Esophagus squamous epithelium (tissue), 4 donors: ENCODE results near the gene TPM4.

ENCODE experiments used
- POLR2A ChIP-seq, 4 donors: fragments of 450-650 bp; IDR thresholded peaks; one replicate each; pipeline ENCODE4 v1.6.1; 2017; ENCODE audit warnings: antibody characterized with exemption in 4 of 4, mild to moderate bottlenecking in 4 of 4, moderate library complexity in 3 of 4
- TF ChIP-seq, protein P1 (sequence below), 6 experiments: fragments of 450-650 bp in 4 of 6; fragments of 200-600 bp in 2 of 6; sonication (generic) in 2 of 6; IDR thresholded peaks; one replicate each; pipeline ENCODE4 v1.5.1; 2016 to 2019; ENCODE audit warnings: antibody characterized with exemption in 6 of 6, mild to moderate bottlenecking in 4 of 6, moderate library complexity in 4 of 6

DNA sequence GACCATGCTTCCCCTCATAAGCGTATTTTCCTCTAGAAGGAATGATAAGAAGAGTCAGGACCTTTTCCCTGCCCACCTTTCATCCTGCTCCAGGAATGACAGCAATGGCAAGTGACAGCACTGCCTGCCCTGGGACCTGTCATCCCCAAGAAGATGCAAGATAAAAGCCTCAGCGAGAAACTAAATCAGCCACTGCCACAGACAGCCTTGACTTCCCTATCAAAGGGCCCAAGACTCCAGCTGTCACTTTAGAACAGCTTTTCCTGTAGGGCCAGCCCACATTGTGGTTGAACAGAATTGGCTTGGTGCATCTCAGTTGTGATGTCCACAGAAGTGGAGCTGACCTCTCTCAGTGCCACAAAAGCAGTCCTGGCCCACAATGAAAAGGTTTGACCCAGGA lies 36.5 kb downstream of the TPM4 start:
- TF ChIP-seq, protein P1, sequence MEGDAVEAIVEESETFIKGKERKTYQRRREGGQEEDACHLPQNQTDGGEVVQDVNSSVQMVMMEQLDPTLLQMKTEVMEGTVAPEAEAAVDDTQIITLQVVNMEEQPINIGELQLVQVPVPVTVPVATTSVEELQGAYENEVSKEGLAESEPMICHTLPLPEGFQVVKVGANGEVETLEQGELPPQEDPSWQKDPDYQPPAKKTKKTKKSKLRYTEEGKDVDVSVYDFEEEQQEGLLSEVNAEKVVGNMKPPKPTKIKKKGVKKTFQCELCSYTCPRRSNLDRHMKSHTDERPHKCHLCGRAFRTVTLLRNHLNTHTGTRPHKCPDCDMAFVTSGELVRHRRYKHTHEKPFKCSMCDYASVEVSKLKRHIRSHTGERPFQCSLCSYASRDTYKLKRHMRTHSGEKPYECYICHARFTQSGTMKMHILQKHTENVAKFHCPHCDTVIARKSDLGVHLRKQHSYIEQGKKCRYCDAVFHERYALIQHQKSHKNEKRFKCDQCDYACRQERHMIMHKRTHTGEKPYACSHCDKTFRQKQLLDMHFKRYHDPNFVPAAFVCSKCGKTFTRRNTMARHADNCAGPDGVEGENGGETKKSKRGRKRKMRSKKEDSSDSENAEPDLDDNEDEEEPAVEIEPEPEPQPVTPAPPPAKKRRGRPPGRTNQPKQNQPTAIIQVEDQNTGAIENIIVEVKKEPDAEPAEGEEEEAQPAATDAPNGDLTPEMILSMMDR (IDR thresholded peaks at IDR 0.05): no peak
- TF ChIP-seq POLR2A (IDR thresholded peaks at IDR 0.05): no peak
